ENCODE measurements around the gene HMHB1.
"Not testable (repeated sequence)": the region's sequence is repeated elsewhere in the genome, so short reads cannot be mapped to it uniquely, and the experiment has no call there.

Gene HMHB1

GRCh38 chr5:143801252-143801939 lies 10.6 kb upstream of the HMHB1 start:
- no peak for DNase-seq (ENCODE audit: extremely low read depth in 1 of 2, low read depth in 1 of 2)

- DNase-seq (ENCODE audit: extremely low read depth in 1 of 2, low read depth in 1 of 2), result no peak
Observed at GRCh38 chr5:143805861-143806260, 6.1 kb upstream of the HMHB1 start.

DNA sequence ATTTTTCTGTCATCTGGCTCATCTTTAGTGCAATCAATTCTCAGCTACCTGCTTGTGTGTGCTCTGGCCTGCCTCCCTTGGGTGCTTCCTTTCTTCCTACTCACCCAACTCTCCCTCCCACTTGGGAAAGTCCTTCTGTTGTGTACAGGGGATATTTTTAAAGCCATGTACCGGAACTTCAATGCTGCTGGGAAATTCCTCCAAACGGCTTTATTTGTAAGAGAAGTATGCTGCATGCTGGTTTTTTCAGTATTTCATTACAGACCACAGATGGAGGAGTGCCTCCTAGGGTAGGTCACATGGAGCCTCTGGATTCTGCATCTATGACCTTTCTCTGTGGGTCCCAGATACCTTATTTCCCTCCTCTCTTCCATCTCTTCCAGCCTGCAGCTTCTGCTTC lies 5.4 kb upstream of the HMHB1 start:
- DNase-seq (ENCODE audit: extremely low read depth in 1 of 2, low read depth in 1 of 2), result no peak

DNA sequence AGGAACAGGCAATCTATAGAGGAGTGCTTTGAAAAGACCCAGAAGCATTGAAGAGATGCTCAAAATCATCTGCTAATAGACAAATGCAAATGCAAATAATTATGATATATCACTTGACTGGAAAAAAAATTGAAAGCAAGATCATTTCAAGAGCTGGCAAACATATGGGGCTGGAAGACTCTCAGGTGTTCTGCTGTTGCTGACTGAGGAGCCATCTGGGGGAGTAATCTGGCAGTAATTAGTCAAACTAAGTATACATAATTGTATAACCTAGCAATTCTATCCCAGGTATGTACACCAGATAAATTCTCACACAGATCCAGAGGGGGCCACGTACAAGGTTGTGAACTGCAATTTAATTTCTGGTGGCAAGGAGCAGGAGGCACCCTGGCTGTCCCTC lies 4.6 kb upstream of the HMHB1 start:
- no peak for DNase-seq (ENCODE audit: extremely low read depth in 1 of 2, low read depth in 1 of 2)

DNA sequence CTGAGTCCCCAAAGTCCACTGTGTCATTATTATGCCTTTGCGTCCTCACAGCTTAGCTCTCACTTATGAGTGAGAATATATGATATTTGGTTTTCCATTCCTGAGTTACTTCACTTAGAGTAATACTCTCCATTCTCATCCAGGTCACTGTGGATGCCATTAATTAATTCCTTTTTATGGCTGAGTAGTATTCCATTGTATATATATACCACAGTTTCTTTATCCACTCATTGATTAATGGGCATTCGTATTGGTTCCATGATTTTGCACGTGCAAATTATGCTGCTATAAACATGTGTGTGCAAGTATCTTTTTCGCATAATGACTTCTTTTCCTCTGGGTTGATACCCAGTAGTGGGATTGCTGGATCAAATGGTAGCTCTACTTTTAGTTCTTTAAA lies 4.4 kb downstream of the HMHB1 start:
- not testable (repeated sequence) for DNase-seq (ENCODE audit: extremely low read depth in 1 of 2, low read depth in 1 of 2)

GRCh38 chr5:143819716-143820115 lies 7.8 kb downstream of the HMHB1 start:
- DNase-seq (ENCODE audit: extremely low read depth in 1 of 2, low read depth in 1 of 2), result no peak

- DNase-seq (ENCODE audit: extremely low read depth in 1 of 2, low read depth in 1 of 2), result no peak
Observed at GRCh38 chr5:143820451-143820850, 8.5 kb downstream of the HMHB1 start.

GRCh38 chr5:143824851-143825720 lies 13.1 kb downstream of the HMHB1 start:
- DNase-seq (ENCODE audit: extremely low read depth in 1 of 2, low read depth in 1 of 2), result peak; percentile 50 to 70

DNA sequence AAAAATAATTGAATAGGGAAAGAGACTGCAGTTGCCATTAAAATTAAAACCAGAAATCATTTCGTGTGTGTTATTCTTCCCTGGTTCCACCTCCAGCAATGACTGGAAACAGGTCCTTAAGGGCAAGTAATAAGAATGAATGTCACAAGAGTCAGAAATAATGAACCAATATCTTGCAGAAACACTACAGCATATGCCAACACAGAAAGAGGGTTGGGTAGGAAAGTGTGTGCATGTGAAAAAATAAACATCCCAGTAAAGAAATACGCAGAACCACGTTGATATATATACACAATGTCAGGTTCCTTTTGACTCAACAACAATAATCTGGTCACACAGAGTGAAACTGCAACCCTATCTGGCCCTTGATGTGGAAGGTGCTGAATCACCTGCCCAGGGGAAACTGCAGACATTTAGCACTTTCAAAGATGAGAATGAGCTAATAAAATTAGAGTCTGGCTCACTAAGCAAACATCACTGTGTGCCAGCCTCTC lies 15.0 kb downstream of the HMHB1 start:
- DNase-seq (ENCODE audit: extremely low read depth in 1 of 2, low read depth in 1 of 2), result peak in 1 of 2 donors; percentile 32

DNA sequence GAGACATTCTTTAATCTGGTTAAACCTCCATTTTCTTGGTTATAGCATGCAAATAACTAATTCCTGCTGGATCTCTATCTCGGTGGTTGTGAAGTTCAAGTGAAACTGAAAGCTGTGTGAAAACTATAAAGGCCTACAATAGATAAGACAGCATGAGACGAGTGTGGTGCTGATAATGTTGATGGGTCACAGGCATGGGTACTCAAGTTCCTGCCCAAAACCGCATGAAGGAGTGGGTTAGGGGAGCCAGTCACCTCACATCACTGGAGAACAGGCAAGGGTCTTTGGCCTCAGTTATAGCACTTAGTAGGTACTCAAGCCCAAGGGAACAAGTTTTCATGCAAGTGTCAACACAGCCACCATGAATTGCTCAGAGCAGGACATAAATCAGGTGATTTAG lies 16.7 kb downstream of the HMHB1 start:
- DNase-seq (ENCODE audit: extremely low read depth in 1 of 2, low read depth in 1 of 2), result no peak

DNA sequence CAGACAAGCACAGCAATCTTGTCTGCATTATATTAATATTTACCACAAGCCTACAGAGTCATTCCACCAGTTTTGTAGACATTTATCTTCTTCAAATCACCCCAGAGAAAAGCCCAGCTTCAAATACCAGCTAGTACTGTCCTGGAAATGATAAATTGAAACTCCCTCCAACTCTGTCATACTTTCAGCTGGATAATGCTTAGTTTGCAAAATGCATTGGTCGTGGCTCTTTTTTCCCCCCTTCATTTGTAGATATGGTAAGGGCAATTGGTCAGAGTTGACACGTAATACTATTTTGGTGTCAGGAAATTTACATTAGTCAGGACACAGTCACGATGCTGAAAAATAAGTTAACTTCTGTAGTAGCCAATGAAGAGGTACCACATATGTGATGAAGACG lies 21.2 kb downstream of the HMHB1 start:
- DNase-seq (ENCODE audit: extremely low read depth in 1 of 2, low read depth in 1 of 2), result no peak

DNA sequence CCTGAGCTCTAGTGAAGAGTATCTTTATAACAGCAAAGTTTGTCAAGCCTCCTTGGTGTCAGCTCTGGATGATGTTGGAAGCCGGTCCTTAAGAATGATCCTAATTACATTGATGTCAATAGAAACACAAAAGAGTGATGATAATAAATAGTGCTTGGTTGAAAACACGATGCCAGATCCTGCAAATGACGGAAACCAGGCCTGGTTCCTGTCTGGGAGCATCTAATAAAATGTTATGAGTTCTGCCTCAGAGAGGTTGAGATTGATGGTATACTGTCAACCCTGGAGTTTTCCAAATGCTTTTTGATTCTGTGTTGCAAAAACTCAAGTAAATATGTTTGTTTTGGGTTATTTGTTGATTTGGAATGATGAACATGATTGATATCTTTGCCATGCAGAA lies 23.3 kb downstream of the HMHB1 start:
- DNase-seq (ENCODE audit: extremely low read depth in 1 of 2, low read depth in 1 of 2), result no peak

GRCh38 chr5:143836161-143836725 lies 24.3 kb downstream of the HMHB1 start:
- no peak for DNase-seq (ENCODE audit: extremely low read depth in 1 of 2, low read depth in 1 of 2)

GRCh38 chr5:143837306-143837848 lies 25.4 kb downstream of the HMHB1 start:
- DNase-seq (ENCODE audit: extremely low read depth in 1 of 2, low read depth in 1 of 2), result no peak

- no peak for DNase-seq (ENCODE audit: extremely low read depth in 1 of 2, low read depth in 1 of 2)
Observed at GRCh38 chr5:143841446-143841845, 29.5 kb downstream of the HMHB1 start.

GRCh38 chr5:143842920-143843319 lies 31.0 kb downstream of the HMHB1 start:
- no peak for DNase-seq (ENCODE audit: extremely low read depth in 1 of 2, low read depth in 1 of 2)

DNA sequence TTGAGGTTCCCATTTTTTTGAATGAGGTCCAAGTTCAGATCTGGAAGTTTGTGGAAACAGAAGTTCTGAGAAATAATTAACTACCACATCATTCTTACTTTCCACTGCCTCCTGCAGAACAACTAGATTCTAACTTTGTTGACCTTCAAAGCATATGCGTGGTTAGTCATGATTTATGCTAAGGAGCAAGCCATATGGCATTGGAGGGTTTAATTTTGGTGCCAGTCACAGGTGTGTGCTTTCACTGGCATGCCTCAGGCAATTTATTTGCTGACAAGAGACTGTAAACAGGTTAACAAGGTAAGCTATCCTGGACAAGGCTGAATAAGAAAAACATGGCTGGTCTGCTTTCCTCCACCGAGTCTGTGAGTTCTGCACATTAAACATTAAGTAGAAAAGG lies 31.5 kb downstream of the HMHB1 start:
- no peak for DNase-seq (ENCODE audit: extremely low read depth in 1 of 2, low read depth in 1 of 2)

DNA sequence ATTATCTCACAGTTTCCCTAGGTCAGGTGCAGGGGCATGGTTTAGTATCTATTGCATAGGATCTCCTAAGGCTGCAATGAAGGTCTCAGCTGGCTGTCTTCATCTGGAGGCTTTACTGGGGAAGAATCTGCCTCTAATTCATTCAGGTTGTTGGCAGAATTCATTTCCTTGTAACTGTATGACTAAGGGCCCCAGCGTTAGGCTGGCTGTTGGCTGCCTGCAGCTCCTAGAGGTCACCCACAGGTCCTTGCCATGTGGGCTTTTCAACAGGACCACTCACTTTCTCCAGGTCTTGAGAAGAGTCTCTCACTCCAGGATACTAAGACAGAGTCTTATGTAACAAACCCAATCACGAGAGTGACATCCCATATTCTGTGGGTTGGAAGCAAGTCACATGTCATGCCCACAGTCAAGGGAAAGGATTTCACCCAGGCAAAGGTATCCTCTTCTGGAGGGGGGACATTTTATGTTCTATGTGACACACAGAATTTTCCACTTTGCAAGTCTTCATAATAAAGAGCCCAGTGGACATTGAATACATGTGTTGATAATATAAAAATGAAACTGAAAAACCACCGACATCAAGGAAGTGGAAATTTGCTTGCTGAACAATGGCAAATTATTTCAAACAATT lies 38.2 kb downstream of the HMHB1 start:
- DNase-seq (ENCODE audit: extremely low read depth in 1 of 2, low read depth in 1 of 2), result no peak

GRCh38 chr5:143851383-143851782 lies 39.4 kb downstream of the HMHB1 start:
- DNase-seq (ENCODE audit: extremely low read depth in 1 of 2, low read depth in 1 of 2), result no peak

DNA sequence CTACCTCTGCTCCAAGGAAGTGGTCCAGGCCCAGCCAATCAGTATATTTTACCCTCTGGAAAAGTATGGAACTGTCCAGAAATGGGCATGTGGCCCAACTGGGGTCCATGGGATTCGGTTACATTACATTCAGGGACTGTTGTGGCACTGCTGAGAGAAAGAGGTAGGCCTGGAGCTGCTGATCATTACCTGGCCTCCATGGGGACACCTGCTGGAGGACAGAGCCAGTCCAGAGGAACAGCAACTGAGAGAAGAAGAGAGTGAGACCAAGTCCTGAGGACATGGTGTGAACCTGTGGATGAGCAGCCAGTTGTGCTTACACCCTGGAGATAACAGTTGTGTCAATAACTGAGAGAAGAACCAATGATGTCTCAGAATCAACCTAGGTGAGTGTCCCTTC lies 48.2 kb downstream of the HMHB1 start:
- DNase-seq (ENCODE audit: extremely low read depth in 1 of 2, low read depth in 1 of 2), result no peak

- DNase-seq (ENCODE audit: extremely low read depth in 1 of 2, low read depth in 1 of 2), result no peak
Observed at GRCh38 chr5:143862271-143862670, 50.3 kb downstream of the HMHB1 start.
